GM19438 (cell line): Measurements from ENCODE around the gene CDK5R2.

ENCODE experiments used
- ATAC-seq: cut with Tn5 transposase; IDR thresholded peaks from one replicate; pipeline ENCODE4 v1.9.1; 2021; ENCODE audit warnings: low read depth; ENCODE audit not compliant: unreplicated experiment

Gene CDK5R2

GRCh38 chr2:218961651-218962570 is 2.4 kb downstream of the CDK5R2 start:
- ATAC-seq: no peak

GRCh38 chr2:218962859-218963492 is 3.5 kb downstream of the CDK5R2 start:
- ATAC-seq: no peak

- ATAC-seq: no peak
Observed at GRCh38 chr2:218963601-218964000, 4.1 kb downstream of the CDK5R2 start.

GRCh38 chr2:218964041-218964771 is 4.7 kb downstream of the CDK5R2 start:
- ATAC-seq: no peak

- no peak for ATAC-seq
Observed at GRCh38 chr2:218970894-218971293, 11.4 kb downstream of the CDK5R2 start.

GRCh38 chr2:218975060-218975777 is 15.8 kb downstream of the CDK5R2 start:
- ATAC-seq: no peak

GRCh38 chr2:218979846-218980734 is 20.6 kb downstream of the CDK5R2 start:
- peak; percentile 75 for ATAC-seq

GRCh38 chr2:218980735-218981389 is 21.4 kb downstream of the CDK5R2 start:
- ATAC-seq: no peak

GRCh38 chr2:218981390-218981880 is 22.0 kb downstream of the CDK5R2 start:
- ATAC-seq: no peak

GRCh38 chr2:218981881-218982585 is 22.6 kb downstream of the CDK5R2 start:
- no peak for ATAC-seq

- ATAC-seq: no peak
Observed at GRCh38 chr2:218982586-218983262, 23.3 kb downstream of the CDK5R2 start.

GRCh38 chr2:218983263-218983933 is 23.9 kb downstream of the CDK5R2 start:
- ATAC-seq: no peak

- no peak for ATAC-seq
Observed at GRCh38 chr2:218983934-218984238, 24.4 kb downstream of the CDK5R2 start.

GRCh38 chr2:218984239-218985020 is 25.0 kb downstream of the CDK5R2 start:
- no peak for ATAC-seq

- no peak for ATAC-seq
Observed at GRCh38 chr2:218985021-218985324, 25.5 kb downstream of the CDK5R2 start, which contains the start of gene FEV. Gene FEV (minus strand): TSS chr2:218985184. CDS start chr2:218985075, 109 bp downstream.

- no peak for ATAC-seq
Observed at GRCh38 chr2:218985325-218986091, 26.0 kb downstream of the CDK5R2 start.
